GM18517 (cell line): ENCODE data around the gene CCL11.

Experiments used
- ATAC-seq: cut with Tn5 transposase; IDR thresholded peaks from one replicate; pipeline ENCODE4 v1.9.1; 2021; ENCODE audit warnings: mild to moderate bottlenecking, moderate library complexity; ENCODE audit not compliant: unreplicated experiment

Gene CCL11

GRCh38 chr17:34257299-34257985 lies 28.1 kb upstream of the CCL11 start:
- ATAC-seq = no peak

GRCh38 chr17:34257986-34258326 lies 27.6 kb upstream of the CCL11 start:
- no peak for ATAC-seq

- no peak for ATAC-seq
Measured at GRCh38 chr17:34259146-34259545, 26.4 kb upstream of the CCL11 start.

GRCh38 chr17:34260861-34261260 lies 24.7 kb upstream of the CCL11 start:
- no peak for ATAC-seq

GRCh38 chr17:34261568-34262337 lies 23.8 kb upstream of the CCL11 start:
- no peak for ATAC-seq

- ATAC-seq = no peak
Measured at GRCh38 chr17:34265711-34266110, 19.8 kb upstream of the CCL11 start.

GRCh38 chr17:34269969-34270368 lies 15.6 kb upstream of the CCL11 start, which contains the start of gene CCL7:
Gene CCL7, plus strand, starts transcription at chr17:34270221. Its CDS starts 70 bp downstream, at chr17:34270291.
- ATAC-seq = no peak

GRCh38 chr17:34275881-34276280 lies 9.7 kb upstream of the CCL11 start:
- ATAC-seq = no peak

GRCh38 chr17:34276826-34277225 lies 8.7 kb upstream of the CCL11 start:
- ATAC-seq = no peak

GRCh38 chr17:34283571-34283970 lies 2.0 kb upstream of the CCL11 start:
- ATAC-seq = no peak

- ATAC-seq = no peak
Measured at GRCh38 chr17:34287875-34288274, 2.3 kb downstream of the CCL11 start.

GRCh38 chr17:34290586-34290985 lies 5.0 kb downstream of the CCL11 start:
- ATAC-seq = no peak

- no peak for ATAC-seq
Measured at GRCh38 chr17:34291721-34292348, 6.3 kb downstream of the CCL11 start.

- ATAC-seq = no peak
Measured at GRCh38 chr17:34299027-34299426, 13.5 kb downstream of the CCL11 start.

- ATAC-seq = no peak
Measured at GRCh38 chr17:34299956-34300577, 14.5 kb downstream of the CCL11 start.

GRCh38 chr17:34300652-34301370 lies 15.3 kb downstream of the CCL11 start:
- no peak for ATAC-seq

- no peak for ATAC-seq
Measured at GRCh38 chr17:34301986-34302385, 16.4 kb downstream of the CCL11 start.

- ATAC-seq = no peak
Measured at GRCh38 chr17:34302636-34303035, 17.1 kb downstream of the CCL11 start.

- no peak for ATAC-seq
Measured at GRCh38 chr17:34303606-34304005, 18.1 kb downstream of the CCL11 start.

- no peak for ATAC-seq
Measured at GRCh38 chr17:34305061-34305460, 19.5 kb downstream of the CCL11 start.

GRCh38 chr17:34305606-34306005 lies 20.1 kb downstream of the CCL11 start:
- ATAC-seq = no peak
